Measurements from ENCODE around the gene BLM. TPM values are rescaled to one million over a fixed set of nuclear protein-coding genes. Genes with fewer than 3 reads are reported as not detected.

Gene BLM
- total RNA-seq, 1 experiment from 2014 or later: 15.6 TPM

- no peaks in the 10 kb centered on the region for H3K36me3 ChIP-seq (ENCODE audit: control insufficient read depth, insufficient read depth, low read length)
- H3K4me1 Mint-ChIP-seq (ENCODE audit: low read depth, unreplicated experiment): peaks cover 7% of the 10 kb centered on the region
- intact Hi-C loops (cut with micrococcal nuclease; ENCODE audit: unreplicated experiment): no loop called here
- H3K4me3 ChIP-seq (ENCODE audit: low read depth, low read length): no peak overlapping the region
- no peaks in the 10 kb centered on the region for H3K4me1 ChIP-seq
- H3K27me3 ChIP-seq (replicated peaks; ENCODE audit: control insufficient read depth, insufficient read depth, low read length): no peaks in the 10 kb centered on the region
- POLR2A ChIA-PET: no interaction called here
- H3K9me3 ChIP-seq: no peaks in the 10 kb centered on the region
- no peak for DNase-seq
- H3K27me3 Mint-ChIP-seq (ENCODE audit: insufficient read depth, unreplicated experiment): no peaks in the 10 kb centered on the region
- no TSS peak for BruUV-seq (replicated peaks)
- CTCF ChIA-PET: no interaction called here
- H3K27ac Mint-ChIP-seq (ENCODE audit: unreplicated experiment): no peak overlapping the region
- H3K36me3 Mint-ChIP-seq (ENCODE audit: insufficient read depth, unreplicated experiment): peaks cover 6% of the 10 kb centered on the region
- TF ChIP-seq CTCF (IDR thresholded peaks at IDR 0.05; ENCODE audit: insufficient read depth in 1 of 2, low read depth in 1 of 2, low read length in 1 of 2, severe bottlenecking in 1 of 2, unreplicated experiment in 1 of 2): no peak
- no peaks in the 10 kb centered on the region for H3K9me3 Mint-ChIP-seq (ENCODE audit: unreplicated experiment)
- no peak overlapping the region for H3K4me3 Mint-ChIP-seq (ENCODE audit: unreplicated experiment)
Observed at GRCh38 chr15:90743407-90743806, 26.3 kb downstream of the BLM start.

GRCh38 chr15:90744759-90745402 lies 27.7 kb downstream of the BLM start:
- CTCF ChIA-PET: no interaction called here
- Histone ChIP-seq H3K9me3 (no peaks in the 10 kb centered on the region), H3K4me1 (no peaks in the 10 kb centered on the region), H3K4me3 (ENCODE audit: low read depth, low read length) (no peak overlapping the region), H3K36me3 (ENCODE audit: control insufficient read depth, insufficient read depth, low read length) (no peaks in the 10 kb centered on the region), H3K27me3 (replicated peaks; ENCODE audit: control insufficient read depth, insufficient read depth, low read length) (no peaks in the 10 kb centered on the region)
- intact Hi-C loops (cut with micrococcal nuclease; ENCODE audit: unreplicated experiment): no loop called here
- Mint-ChIP-seq H3K4me1 (ENCODE audit: low read depth, unreplicated experiment) (peaks cover 7% of the 10 kb centered on the region), H3K27ac (ENCODE audit: unreplicated experiment) (no peak overlapping the region), H3K9me3 (ENCODE audit: unreplicated experiment) (no peaks in the 10 kb centered on the region), H3K27me3 (ENCODE audit: insufficient read depth, unreplicated experiment) (no peaks in the 10 kb centered on the region), H3K36me3 (ENCODE audit: insufficient read depth, unreplicated experiment) (peaks cover 6% of the 10 kb centered on the region), H3K4me3 (ENCODE audit: unreplicated experiment) (no peak overlapping the region)
- no peak for TF ChIP-seq CTCF (IDR thresholded peaks at IDR 0.05; ENCODE audit: insufficient read depth in 1 of 2, low read depth in 1 of 2, low read length in 1 of 2, severe bottlenecking in 1 of 2, unreplicated experiment in 1 of 2)
- POLR2A ChIA-PET: no interaction called here
- no peak for DNase-seq
- BruUV-seq (replicated peaks): no TSS peak

- H3K9me3 ChIP-seq: no peaks in the 10 kb centered on the region
- H3K4me3 Mint-ChIP-seq (ENCODE audit: unreplicated experiment): no peak overlapping the region
- TF ChIP-seq CTCF (IDR thresholded peaks at IDR 0.05; ENCODE audit: insufficient read depth in 1 of 2, low read depth in 1 of 2, low read length in 1 of 2, severe bottlenecking in 1 of 2, unreplicated experiment in 1 of 2): no peak
- ChIA-PET CTCF (no interaction called here), POLR2A (no interaction called here)
- no peaks in the 10 kb centered on the region for H3K9me3 Mint-ChIP-seq (ENCODE audit: unreplicated experiment)
- H3K4me1 Mint-ChIP-seq (ENCODE audit: low read depth, unreplicated experiment): no peaks in the 10 kb centered on the region
- BruUV-seq (replicated peaks): no TSS peak
- no peak overlapping the region for H3K4me3 ChIP-seq (ENCODE audit: low read depth, low read length)
- H3K36me3 ChIP-seq (ENCODE audit: control insufficient read depth, insufficient read depth, low read length): no peaks in the 10 kb centered on the region
- no peaks in the 10 kb centered on the region; the same call in 1 of the 2 replicates for H3K4me1 ChIP-seq
- peaks cover 6% of the 10 kb centered on the region for H3K36me3 Mint-ChIP-seq (ENCODE audit: insufficient read depth, unreplicated experiment)
- H3K27ac Mint-ChIP-seq (ENCODE audit: unreplicated experiment): no peak overlapping the region
- no peak for DNase-seq
- H3K27me3 ChIP-seq (replicated peaks; ENCODE audit: control insufficient read depth, insufficient read depth, low read length): no peaks in the 10 kb centered on the region
- intact Hi-C loops (cut with micrococcal nuclease; ENCODE audit: unreplicated experiment): no loop called here
- H3K27me3 Mint-ChIP-seq (ENCODE audit: insufficient read depth, unreplicated experiment): no peaks in the 10 kb centered on the region
Observed at GRCh38 chr15:90749754-90750153, 32.6 kb downstream of the BLM start.
